Heart left ventricle (tissue), 16 donors: ENCODE results near the gene TBX10. TPM values are rescaled to one million over a fixed set of nuclear protein-coding genes. Genes with fewer than 3 reads are reported as not detected.

ENCODE experiments used
- ATAC-seq, 4 donors: fragments of 200-7000 bp; cut with Tn5 transposase; one replicate each; pipeline ENCODE4 v1.9.1; 2020 to 2022; ENCODE audit warnings: moderate library complexity in 4 of 4, mild to moderate bottlenecking in 3 of 4, moderate number of reproducible peaks in 1 of 4
- DNase-seq, 5 donors: peaks; one replicate each; pipeline ENCODE4 v3.0.0-alpha.2; 2020
- H3K27ac ChIP-seq, 12 donors: fragments of 200-600 bp; sonication (generic) in 4 of 12; one replicate each; pipeline versions ENCODE4 v1.5.0 to v1.8.0; 2016 to 2022; ENCODE audit warnings: mild to moderate bottlenecking in 2 of 12
- H3K27me3 ChIP-seq, 9 donors: fragments of 200-600 bp; sonication (generic) in 2 of 9; one replicate each; pipeline versions ENCODE4 v1.5.1 to v1.8.0; 2016 to 2022; ENCODE audit warnings: mild to moderate bottlenecking in 3 of 9
- H3K36me3 ChIP-seq, 9 donors: fragments of 200-600 bp; sonication (generic) in 2 of 9; one replicate each; pipeline versions ENCODE4 v1.5.0 to v1.8.0; 2018 to 2022; ENCODE audit warnings: mild to moderate bottlenecking in 2 of 9
- H3K4me1 ChIP-seq, 12 donors: fragments of 200-600 bp; sonication (generic) in 4 of 12; one replicate each; pipeline versions ENCODE4 v1.5.0 to v1.8.0; 2016 to 2022; ENCODE audit warnings: mild to moderate bottlenecking in 3 of 12
- H3K4me3 ChIP-seq, 12 donors: fragments of 200-600 bp; sonication (generic) in 4 of 12; one replicate each; pipeline versions ENCODE4 v1.5.0 to v1.8.0; 2017 to 2022; ENCODE audit warnings: mild to moderate bottlenecking in 9 of 12, moderate library complexity in 4 of 12
- H3K9me3 ChIP-seq, 12 donors: fragments of 200-600 bp; sonication (generic) in 4 of 12; one replicate each; pipeline versions ENCODE4 v1.5.0 to v1.8.0; 2016 to 2022; ENCODE audit warnings: mild to moderate bottlenecking in 1 of 12
- POLR2A ChIP-seq, 2 donors: fragments of 450-650 bp; IDR thresholded peaks; one replicate each; pipeline ENCODE4 v1.6.1; 2017; ENCODE audit warnings: antibody characterized with exemption in 2 of 2, mild to moderate bottlenecking in 2 of 2, moderate library complexity in 2 of 2
- WGBS, 4 donors: extraction: QIAGEN DNeasy Blood & Tissue Kit in 2 of 4; methylation state at CpG; one replicate each; pipeline versions ENCODE4 v1.1.5 to v1.1.7; 2013 to 2018; 5-methylcytosine and 5-hydroxymethylcytosine counted together
- intact Hi-C, 10 donors: fragments of 100-400 bp; cut with DNase I; formaldehyde crosslinking; loops; one replicate each; pipeline versions ENCODE4 v1.11.1 to v1.14.2; 2022
- polyA plus RNA-seq, 2 donors: library from polyadenylated mRNA; stranded (reverse); fragments of 200-250 nt; gene quantifications; one replicate each; pipeline ENCODE4 v1.2.3, GENCODE V29; 2013
- total RNA-seq, 9 donors: library from RNA; depleted of rRNA in 2 of 9; stranded (reverse); fragments of >200 nt in 2 of 9; fragmentation: NEBNext Ultra II Directional in 3 of 9; extraction: Animal tissue kit (Norgen Biotek cat#: 25700) in 3 of 9; gene quantifications; one replicate each; pipeline versions ENCODE4 v1.1.0 to v1.2.4, GENCODE V29; 2016 to 2023
- TF ChIP-seq, protein P1 (sequence below), 12 donors: fragments of 200-600 bp; sonication (generic) in 4 of 12; IDR thresholded peaks; one replicate each; pipeline versions ENCODE4 v1.5.0 to v1.8.0; 2018 to 2022; ENCODE audit warnings: antibody characterized with exemption in 12 of 12, mild to moderate bottlenecking in 5 of 12
- donor health status: ischemic (EF 13 %, LVEDD 7.1; RV severe dilation, severe dysfunction).
- donor health status: healthy with polysubstance abuse.
- donor health status: DM: no; HTN: yes; CAD: no.
- donor health status: DM: no; HTN: no; CAD: no.
- donor health status: ischemic (EF 25% LVEDD 6.9; RV normal size, moderate dysfunction).
- donor health status: ischemic (EF 25% LVEDD 5.7; RV mildly dilated, moderate dysfunction).
- donor health status: healthy.
- donor health status: DM: yes; HTN: yes; CAD: no.
- donor health status: ischemic (EF 35%, LVEDD 5.7; RV mildly dilated, moderate dysfunction).
- donor health status: nonischemic (EF 11% LVEDD 7.7; RV severe dilation, severe dysfunction).
- donor health status: DM: yes; HTN: yes; CAD: no.
- donor health status: PGD.
- donor health status: ischemic (EF 29% LVEDD 5.4; RV normal size, mild dysfunction).
- donor health status: nonischemic (EF 23%, LVEDD 6.1; RV moderate dilation, normal function).

Gene TBX10
- total and polyA plus RNA-seq, 11 donors = 0.11 to 0.30 TPM; not detected in 9

DNA sequence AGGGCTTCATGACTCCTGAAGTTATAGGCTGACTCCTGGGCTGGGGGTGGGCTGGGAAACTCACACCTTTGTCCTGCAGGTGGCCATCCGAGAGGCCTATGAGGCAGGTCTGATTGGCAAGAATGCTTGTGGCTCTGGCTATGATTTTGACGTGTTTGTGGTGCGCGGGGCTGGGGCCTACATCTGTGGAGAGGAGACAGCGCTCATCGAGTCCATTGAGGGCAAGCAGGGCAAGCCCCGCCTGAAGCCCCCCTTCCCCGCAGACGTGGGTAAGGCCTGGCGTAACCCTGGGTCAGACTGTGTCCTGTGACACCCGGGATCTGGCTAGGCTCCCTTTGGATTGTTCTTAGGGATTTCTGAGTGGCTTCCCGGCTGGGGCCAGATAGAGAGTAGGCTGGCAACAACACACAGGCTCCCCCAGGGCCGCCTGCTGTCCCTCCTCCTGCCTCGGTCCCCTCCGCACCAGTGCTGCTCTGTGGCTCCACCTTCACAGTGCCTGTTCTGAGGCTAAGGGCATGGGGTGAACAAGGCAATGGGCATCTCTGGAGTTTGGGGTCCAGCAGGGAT, 29.2 kb downstream of the TBX10 start:
- no peak overlapping the region for H3K27ac ChIP-seq
- H3K4me1 ChIP-seq = peaks cover 3 to 37% (median 29%) of the 10 kb centered on the region in 12 donors
- H3K9me3 ChIP-seq = no peaks in the 10 kb centered on the region
- no peak for TF ChIP-seq POLR2A (IDR thresholded peaks at IDR 0.05)
- TF ChIP-seq, protein P1, sequence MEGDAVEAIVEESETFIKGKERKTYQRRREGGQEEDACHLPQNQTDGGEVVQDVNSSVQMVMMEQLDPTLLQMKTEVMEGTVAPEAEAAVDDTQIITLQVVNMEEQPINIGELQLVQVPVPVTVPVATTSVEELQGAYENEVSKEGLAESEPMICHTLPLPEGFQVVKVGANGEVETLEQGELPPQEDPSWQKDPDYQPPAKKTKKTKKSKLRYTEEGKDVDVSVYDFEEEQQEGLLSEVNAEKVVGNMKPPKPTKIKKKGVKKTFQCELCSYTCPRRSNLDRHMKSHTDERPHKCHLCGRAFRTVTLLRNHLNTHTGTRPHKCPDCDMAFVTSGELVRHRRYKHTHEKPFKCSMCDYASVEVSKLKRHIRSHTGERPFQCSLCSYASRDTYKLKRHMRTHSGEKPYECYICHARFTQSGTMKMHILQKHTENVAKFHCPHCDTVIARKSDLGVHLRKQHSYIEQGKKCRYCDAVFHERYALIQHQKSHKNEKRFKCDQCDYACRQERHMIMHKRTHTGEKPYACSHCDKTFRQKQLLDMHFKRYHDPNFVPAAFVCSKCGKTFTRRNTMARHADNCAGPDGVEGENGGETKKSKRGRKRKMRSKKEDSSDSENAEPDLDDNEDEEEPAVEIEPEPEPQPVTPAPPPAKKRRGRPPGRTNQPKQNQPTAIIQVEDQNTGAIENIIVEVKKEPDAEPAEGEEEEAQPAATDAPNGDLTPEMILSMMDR (IDR thresholded peaks at IDR 0.05) = no peak
- WGBS, 4 donors = 79 to 85% (median 83%) methylated on average over 7 to 15 of the region's 15 CpGs
- peaks cover 0 to 10% (median 0%) of the 10 kb centered on the region in 9 donors for H3K27me3 ChIP-seq
- H3K36me3 ChIP-seq = peaks cover 0 to 52% (median 46%) of the 10 kb centered on the region in 9 donors
- DNase-seq = no peak
- H3K4me3 ChIP-seq = no peak overlapping the region
- intact Hi-C loops = loop anchor here in 1 of 10 donors (5.0 kb wide), 1 partner anchor 52 kb away; no protein-coding TSS in a partner anchor
- no peak for ATAC-seq

DNA sequence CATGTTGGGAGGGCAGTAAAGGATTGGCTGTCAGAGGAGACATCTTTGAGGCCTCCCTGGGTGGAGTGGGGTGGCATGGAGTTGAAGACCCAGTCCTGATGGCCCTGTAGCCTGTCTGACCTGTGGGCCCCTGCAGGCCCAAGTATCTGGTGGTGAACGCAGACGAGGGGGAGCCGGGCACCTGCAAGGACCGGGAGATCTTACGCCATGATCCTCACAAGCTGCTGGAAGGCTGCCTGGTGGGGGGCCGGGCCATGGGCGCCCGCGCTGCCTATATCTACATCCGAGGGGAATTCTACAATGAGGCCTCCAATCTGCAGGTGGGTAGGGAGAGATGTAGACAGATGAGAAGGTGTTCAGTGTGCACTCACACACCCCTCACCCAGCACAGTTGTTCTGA, 30.2 kb downstream of the TBX10 start:
- Histone ChIP-seq H3K27me3 (peaks cover 0 to under 1% (median 0%) of the 10 kb centered on the region in 9 donors), H3K4me3 (no peak overlapping the region), H3K27ac (no peak overlapping the region), H3K36me3 (peaks cover 0 to 52% (median 46%) of the 10 kb centered on the region in 9 donors), H3K9me3 (no peaks in the 10 kb centered on the region), H3K4me1 (peaks cover 3 to 33% (median 26%) of the 10 kb centered on the region in 12 donors)
- intact Hi-C loops = no loop called here
- no peak for TF ChIP-seq POLR2A (IDR thresholded peaks at IDR 0.05)
- TF ChIP-seq, protein P1 (IDR thresholded peaks at IDR 0.05) = no peak
- ATAC-seq = no peak
- DNase-seq = no peak
- 89 to 97% (median 90%) methylated on average over 5 to 10 of the region's 10 CpGs for WGBS, 4 donors

DNA sequence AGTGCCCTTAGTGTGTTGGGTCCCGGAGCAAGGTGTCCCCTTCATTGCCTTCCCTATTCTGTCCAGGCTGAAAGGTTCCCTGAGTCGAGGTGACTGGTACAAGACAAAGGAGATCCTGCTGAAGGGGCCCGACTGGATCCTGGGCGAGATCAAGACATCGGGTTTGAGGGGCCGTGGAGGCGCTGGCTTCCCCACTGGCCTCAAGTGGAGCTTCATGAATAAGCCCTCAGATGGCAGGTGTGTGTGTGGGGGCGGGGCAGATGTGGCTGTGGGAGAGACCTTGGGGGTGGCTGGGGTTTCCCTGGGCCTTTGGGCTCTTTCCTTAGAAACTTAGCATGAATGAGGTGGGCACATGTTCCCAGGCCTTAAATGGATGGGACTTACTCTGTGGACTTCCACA, 31.1 kb downstream of the TBX10 start:
- DNase-seq (no peak), ATAC-seq (no peak)
- H3K4me1 ChIP-seq = peaks cover 3 to 25% (median 18%) of the 10 kb centered on the region in 12 donors
- whole genome bisulfite sequencing, 4 donors = 93 to 96% (median 94%) methylated on average over 7 to 8 of the region's 8 CpGs
- TF ChIP-seq, protein P1 (IDR thresholded peaks at IDR 0.05) = no peak
- TF ChIP-seq POLR2A (IDR thresholded peaks at IDR 0.05) = no peak
- no peaks in the 10 kb centered on the region for H3K27me3 ChIP-seq
- no peak overlapping the region for H3K27ac ChIP-seq
- intact Hi-C loops = no loop called here
- no peaks in the 10 kb centered on the region for H3K9me3 ChIP-seq
- peaks cover 0 to 52% (median 46%) of the 10 kb centered on the region in 9 donors for H3K36me3 ChIP-seq
- H3K4me3 ChIP-seq = no peak overlapping the region

DNA sequence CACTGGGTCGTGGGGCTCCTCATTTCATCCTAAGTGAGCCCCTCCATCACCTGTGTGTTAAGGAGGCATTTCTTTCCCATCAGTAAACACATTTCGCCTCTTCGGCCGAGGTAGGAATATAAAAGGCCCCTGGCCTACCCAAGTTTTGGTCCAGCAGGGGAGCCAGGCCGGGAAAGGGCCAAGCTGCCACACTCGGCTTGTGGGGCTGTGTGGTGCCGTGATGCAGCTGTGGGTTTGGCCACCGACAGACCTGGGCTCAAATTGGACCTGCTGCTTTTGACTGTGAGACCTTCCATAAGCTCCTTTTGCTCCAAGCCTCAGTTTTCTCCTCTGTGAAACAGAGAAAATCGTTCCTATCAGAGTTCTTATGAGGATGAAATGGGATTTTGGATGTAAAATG, 32.1 kb downstream of the TBX10 start:
- intact Hi-C loops = loop anchor here in 1 of 10 donors (2.0 kb wide), 1 partner anchor 25 kb away; the partner anchor contains the start of gene GSTP1
- WGBS, 4 donors = 29 to 47% (median 41%) methylated on average over 9 of the region's 9 CpGs
- Histone ChIP-seq H3K36me3 (peaks cover 0 to 43% (median 42%) of the 10 kb centered on the region in 9 donors), H3K27me3 (no peaks in the 10 kb centered on the region), H3K27ac (peak overlapping the region in 10 of 12 donors; percentile 84 to 97 (median 92)), H3K9me3 (no peaks in the 10 kb centered on the region), H3K4me3 (peak overlapping the region; percentile 72 to 100 (median 94)), H3K4me1 (peaks cover 3 to 23% (median 17%) of the 10 kb centered on the region in 12 donors)
- ATAC-seq = no peak
- DNase-seq = no peak
- TF ChIP-seq POLR2A (IDR thresholded peaks at IDR 0.05) = no peak
- TF ChIP-seq, protein P1 (IDR thresholded peaks at IDR 0.05) = no peak
